ENCODE data around the gene TCEAL7. TPM values are rescaled to one million over a fixed set of nuclear protein-coding genes. Genes with fewer than 3 reads are reported as not detected.

TCEAL7 gene
- polyA plus RNA-seq, 1 donor (not counting 4 experiments of a cell fraction or from before 2014, with no cell fraction given) = 0.25 TPM

- no peak overlapping the region for H3K4me2 ChIP-seq (ENCODE audit: control insufficient read depth, extremely low read depth, insufficient read depth, low read depth, low read length)
- H3K9ac ChIP-seq (ENCODE audit: control insufficient read depth, extremely low read depth, insufficient read depth, low read length) = no peak overlapping the region
- H3K36me3 ChIP-seq (ENCODE audit: control insufficient read depth in 2 of 2, extremely low read depth in 1 of 2, insufficient read depth in 2 of 2, low read length in 2 of 2) = no peaks in the 10 kb centered on the region
- no peaks in the 10 kb centered on the region for H4K20me1 ChIP-seq (ENCODE audit: control insufficient read depth, extremely low read depth, insufficient read depth, low read length)
- no peaks in the 10 kb centered on the region for H3K27me3 ChIP-seq (ENCODE audit: control insufficient read depth, extremely low read depth, insufficient read depth, low read length)
- DNase-seq (ENCODE audit: low read depth, low spot score) (no peak), FAIRE-seq (peak; percentile 88)
- no peak overlapping the region for H3K27ac ChIP-seq (ENCODE audit: control insufficient read depth, insufficient read depth, low read length)
- dilution Hi-C loops (cut with MboI; ENCODE audit: extremely low pct_ligation_motif_present, low sequenced_read_pairs) = no loop called here
- H2AFZ ChIP-seq (ENCODE audit: control insufficient read depth, low read length) = no peak overlapping the region
- no peak overlapping the region for H3K4me3 ChIP-seq (ENCODE audit: control insufficient read depth in 2 of 3, extremely low read depth in 1 of 3, insufficient read depth in 2 of 3, low read depth in 1 of 3, low read length in 3 of 3)
- no peaks in the 10 kb centered on the region for H3K9me3 ChIP-seq (ENCODE audit: control insufficient read depth, low read depth, low read length)
- no peaks in the 10 kb centered on the region for H3K9me1 ChIP-seq (ENCODE audit: control insufficient read depth, extremely low read depth, insufficient read depth, low read length)
- no peaks in the 10 kb centered on the region for H3K4me1 ChIP-seq (ENCODE audit: control insufficient read depth, extremely low read depth, insufficient read depth, low read length)
- no peaks in the 10 kb centered on the region for H3K79me2 ChIP-seq (ENCODE audit: control insufficient read depth, insufficient read depth, low read length)
- TF ChIP-seq EZH2 (IDR thresholded peaks at IDR 0.05; ENCODE audit: low read length) (no peak), CTCF (optimal IDR thresholded peaks at IDR 0.05 in 1 of 3, IDR thresholded peaks at IDR 0.05 in 1 of 3, conservative IDR thresholded peaks at IDR 0.05 in 1 of 3; ENCODE audit: extremely low read depth in 1 of 3, insufficient read depth in 2 of 3, low read length in 3 of 3) (peak; percentile 60 to 65 (median 64))
Observed at GRCh38 chrX:103343105-103343504, 13.1 kb downstream of the TCEAL7 start.

GRCh38 chrX:103344606-103345005, 14.6 kb downstream of the TCEAL7 start:
- Histone ChIP-seq H3K4me3 (ENCODE audit: control insufficient read depth in 2 of 3, extremely low read depth in 1 of 3, insufficient read depth in 2 of 3, low read depth in 1 of 3, low read length in 3 of 3) (no peak overlapping the region), H3K9me3 (ENCODE audit: control insufficient read depth, low read depth, low read length) (no peaks in the 10 kb centered on the region), H3K27me3 (ENCODE audit: control insufficient read depth, extremely low read depth, insufficient read depth, low read length) (no peaks in the 10 kb centered on the region), H3K4me1 (ENCODE audit: control insufficient read depth, extremely low read depth, insufficient read depth, low read length) (no peaks in the 10 kb centered on the region), H3K9me1 (ENCODE audit: control insufficient read depth, extremely low read depth, insufficient read depth, low read length) (no peaks in the 10 kb centered on the region), H3K36me3 (ENCODE audit: control insufficient read depth in 2 of 2, extremely low read depth in 1 of 2, insufficient read depth in 2 of 2, low read length in 2 of 2) (no peaks in the 10 kb centered on the region), H2AFZ (ENCODE audit: control insufficient read depth, low read length) (no peak overlapping the region), H4K20me1 (ENCODE audit: control insufficient read depth, extremely low read depth, insufficient read depth, low read length) (no peaks in the 10 kb centered on the region), H3K79me2 (ENCODE audit: control insufficient read depth, insufficient read depth, low read length) (no peaks in the 10 kb centered on the region), H3K27ac (ENCODE audit: control insufficient read depth, insufficient read depth, low read length) (no peak overlapping the region), H3K4me2 (ENCODE audit: control insufficient read depth, extremely low read depth, insufficient read depth, low read depth, low read length) (no peak overlapping the region), H3K9ac (ENCODE audit: control insufficient read depth, extremely low read depth, insufficient read depth, low read length) (no peak overlapping the region)
- DNase-seq (ENCODE audit: low read depth, low spot score) (no peak), FAIRE-seq (no peak)
- dilution Hi-C loops (cut with MboI; ENCODE audit: extremely low pct_ligation_motif_present, low sequenced_read_pairs) = no loop called here
- TF ChIP-seq EZH2 (IDR thresholded peaks at IDR 0.05; ENCODE audit: low read length) (no peak), CTCF (optimal IDR thresholded peaks at IDR 0.05 in 1 of 3, IDR thresholded peaks at IDR 0.05 in 1 of 3, conservative IDR thresholded peaks at IDR 0.05 in 1 of 3; ENCODE audit: extremely low read depth in 1 of 3, insufficient read depth in 2 of 3, low read length in 3 of 3) (no peak)

Measured in keratinocyte (primary cell).